ENCODE results near the gene CHRDL2. TPM values are rescaled to one million over a fixed set of nuclear protein-coding genes. Genes with fewer than 3 reads are reported as not detected.
A peak's percentile ranks its signal among the peaks of the same experiment; 100 is the strongest.

Gene CHRDL2
- total and polyA plus RNA-seq, 5 donors from 2014 or later: not detected

DNA sequence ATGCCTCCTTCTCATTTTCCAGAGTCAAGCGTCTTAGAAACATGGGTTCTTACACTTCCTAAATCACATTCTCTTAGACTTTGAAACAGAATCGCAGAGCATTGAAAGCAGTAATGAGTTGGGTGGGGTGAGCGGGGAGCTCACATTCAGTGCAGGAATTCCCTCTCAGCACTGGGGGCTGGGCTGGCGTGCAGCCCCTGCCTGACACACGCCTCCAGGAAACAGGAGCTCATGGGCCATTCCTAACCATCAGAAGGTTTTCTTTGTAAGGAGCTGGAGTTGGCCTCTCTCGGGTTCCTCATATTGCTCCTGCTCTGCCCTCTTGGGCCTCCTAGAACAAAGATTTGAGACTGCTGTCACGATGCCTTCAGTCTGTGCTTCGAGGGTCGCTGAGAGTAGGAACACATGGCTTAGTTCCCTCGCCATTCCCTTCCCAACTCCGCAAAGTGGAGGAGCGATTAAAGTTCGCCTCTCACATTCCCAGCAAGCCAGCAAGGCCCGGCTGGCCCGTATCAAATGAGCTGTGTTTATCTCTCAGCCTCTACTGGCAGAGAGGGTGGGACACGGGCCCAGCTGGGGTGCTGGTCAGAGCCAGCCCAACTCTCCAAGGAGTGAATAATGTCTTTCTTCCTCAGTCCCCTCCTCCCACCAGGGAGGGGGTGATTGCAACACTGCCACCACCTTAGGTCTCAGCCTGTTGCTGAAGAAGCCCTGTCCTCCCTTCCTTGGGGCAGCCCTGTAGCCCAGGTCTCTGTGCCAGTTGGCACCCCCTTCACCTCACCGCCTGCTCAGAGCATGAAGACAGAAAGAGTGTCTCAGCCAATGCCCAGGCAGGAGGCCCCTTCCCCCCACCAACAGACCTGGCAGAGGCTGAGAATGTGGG lies 10.4 kb downstream of the CHRDL2 start:
- Mint-ChIP-seq H3K4me3 (no peak overlapping the region), H3K27ac (peak overlapping the region in 1 of 3 donors; percentile 40), H3K27me3 (peaks cover 20% of the 10 kb centered on the region), H3K9me3 (peaks cover 0 to 2% (median 0%) of the 10 kb centered on the region in 7 donors), H3K36me3 (no peaks in the 10 kb centered on the region), H3K4me1 (peaks cover 0 to 1% (median 0%) of the 10 kb centered on the region in 4 donors)
- Histone ChIP-seq H3K4me1 (ENCODE audit: control insufficient read depth, insufficient read depth, low read length, poor library complexity, severe bottlenecking) (no peaks in the 10 kb centered on the region), H3K27ac (ENCODE audit: insufficient read depth, low read length, poor library complexity, severe bottlenecking) (no peak overlapping the region), H3K36me3 (ENCODE audit: control insufficient read depth, insufficient read depth, low read length) (no peaks in the 10 kb centered on the region), H3K27me3 (ENCODE audit: control insufficient read depth, insufficient read depth, low read length) (no peaks in the 10 kb centered on the region), H3K9me3 (ENCODE audit: control insufficient read depth in 2 of 2, low read length in 2 of 2) (no peaks in the 10 kb centered on the region), H3K4me3 (ENCODE audit: low read depth, low read length) (no peak overlapping the region)
- DNase-seq (no peak), ATAC-seq (ENCODE audit: low read depth in 2 of 2) (no peak)

DNA sequence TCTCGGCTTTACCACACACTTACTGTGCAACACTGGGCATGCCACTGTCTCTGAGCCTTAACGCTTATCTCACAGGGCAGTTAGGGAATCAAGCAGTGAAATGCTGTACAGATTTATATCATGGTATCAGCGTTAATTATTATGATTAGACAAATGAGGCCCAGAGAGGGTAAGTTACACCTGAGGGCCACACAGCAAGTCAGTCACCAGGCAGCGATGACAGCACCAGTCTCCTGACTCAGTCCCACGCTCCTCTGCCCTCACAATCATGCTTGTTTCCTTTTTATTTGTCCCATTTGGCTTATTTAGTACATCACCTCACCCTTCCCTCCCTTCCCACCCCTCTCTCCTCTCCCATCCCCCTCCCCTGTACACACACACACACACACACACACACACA lies 12.2 kb downstream of the CHRDL2 start:
- Mint-ChIP-seq H3K4me3 (no peak overlapping the region), H3K27ac (no peak overlapping the region), H3K36me3 (no peaks in the 10 kb centered on the region), H3K27me3 (peaks cover 13% of the 10 kb centered on the region), H3K4me1 (no peaks in the 10 kb centered on the region), H3K9me3 (peaks cover 0 to 2% (median 0%) of the 10 kb centered on the region in 7 donors)
- ATAC-seq (ENCODE audit: low read depth in 2 of 2) (no peak), DNase-seq (no peak)
- Histone ChIP-seq H3K4me1 (ENCODE audit: control insufficient read depth, insufficient read depth, low read length, poor library complexity, severe bottlenecking) (no peaks in the 10 kb centered on the region), H3K27ac (ENCODE audit: insufficient read depth, low read length, poor library complexity, severe bottlenecking) (no peak overlapping the region), H3K9me3 (ENCODE audit: control insufficient read depth in 2 of 2, low read length in 2 of 2) (no peaks in the 10 kb centered on the region), H3K27me3 (ENCODE audit: control insufficient read depth, insufficient read depth, low read length) (no peaks in the 10 kb centered on the region), H3K36me3 (ENCODE audit: control insufficient read depth, insufficient read depth, low read length) (no peaks in the 10 kb centered on the region), H3K4me3 (ENCODE audit: low read depth, low read length) (no peak overlapping the region)

DNA sequence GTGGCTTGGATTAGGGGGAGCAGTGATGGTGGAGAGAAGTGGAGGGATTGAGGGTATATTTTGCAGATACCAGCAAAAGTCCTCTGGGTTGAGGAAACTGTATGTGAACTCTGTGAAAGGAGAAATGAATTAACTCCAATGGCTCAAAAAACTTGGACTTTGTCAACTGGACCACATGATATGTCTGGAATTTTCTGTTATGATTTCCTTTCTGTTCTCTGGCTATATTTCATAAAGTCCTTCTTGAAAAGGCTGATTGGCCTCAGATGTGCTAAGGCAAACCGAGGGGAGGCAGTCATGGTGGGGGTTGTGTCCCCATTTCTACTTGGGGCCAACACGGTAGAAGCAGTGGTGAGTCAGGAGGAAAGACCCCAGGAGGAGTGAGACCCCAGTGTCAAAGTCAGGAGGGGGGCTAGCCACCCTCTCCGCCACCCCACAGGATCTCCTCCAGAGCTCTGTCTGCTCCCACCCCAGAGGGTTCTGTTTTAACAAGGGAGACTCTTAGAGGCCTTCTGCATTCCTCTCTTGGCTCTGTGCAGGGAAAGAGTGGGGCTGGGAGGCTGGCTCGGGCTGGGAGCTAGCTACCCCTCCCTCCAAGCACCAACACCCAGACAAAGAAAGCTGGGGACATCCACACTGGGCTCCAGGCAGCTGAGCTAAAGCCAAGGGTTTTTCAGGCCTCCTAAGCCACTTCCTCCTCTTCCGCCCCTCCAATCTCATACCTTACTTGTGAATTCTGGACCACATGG lies 13.8 kb downstream of the CHRDL2 start:
- H3K9me3 ChIP-seq (ENCODE audit: control insufficient read depth in 2 of 2, low read length in 2 of 2): no peaks in the 10 kb centered on the region
- Mint-ChIP-seq H3K4me3 (no peak overlapping the region), H3K9me3 (peaks cover 0 to 1% (median 0%) of the 10 kb centered on the region in 7 donors), H3K36me3 (no peaks in the 10 kb centered on the region), H3K27me3 (peaks cover 5% of the 10 kb centered on the region), H3K27ac (no peak overlapping the region), H3K4me1 (no peaks in the 10 kb centered on the region)
- no peak for ATAC-seq (ENCODE audit: low read depth in 2 of 2)
- no peaks in the 10 kb centered on the region for H3K27me3 ChIP-seq (ENCODE audit: control insufficient read depth, insufficient read depth, low read length)
- H3K4me1 ChIP-seq (ENCODE audit: control insufficient read depth, insufficient read depth, low read length, poor library complexity, severe bottlenecking): no peaks in the 10 kb centered on the region
- DNase-seq: no peak
- no peaks in the 10 kb centered on the region for H3K36me3 ChIP-seq (ENCODE audit: control insufficient read depth, insufficient read depth, low read length)
- H3K4me3 ChIP-seq (ENCODE audit: low read depth, low read length): no peak overlapping the region
- H3K27ac ChIP-seq (ENCODE audit: insufficient read depth, low read length, poor library complexity, severe bottlenecking): no peak overlapping the region

DNA sequence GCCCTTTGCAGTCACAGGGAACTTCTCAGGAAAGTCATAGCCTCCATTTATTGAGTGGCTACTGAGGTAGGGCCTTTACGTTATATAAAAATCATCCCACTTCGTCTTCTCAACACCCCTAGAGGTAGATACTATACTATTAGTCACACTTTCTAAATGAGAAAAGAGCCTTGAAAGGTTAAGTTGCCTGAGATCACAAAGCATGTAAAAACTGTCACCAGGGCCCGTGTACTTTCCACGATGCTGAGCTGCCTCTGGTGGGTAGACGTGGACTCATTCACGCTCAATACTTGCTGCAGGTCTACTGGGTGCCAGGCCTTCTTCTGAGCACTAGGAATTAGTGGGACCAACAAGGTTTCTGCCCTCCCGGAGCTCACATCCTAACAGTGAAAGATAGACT lies 16.3 kb downstream of the CHRDL2 start:
- Histone ChIP-seq H3K4me3 (ENCODE audit: low read depth, low read length) (no peak overlapping the region), H3K4me1 (ENCODE audit: control insufficient read depth, insufficient read depth, low read length, poor library complexity, severe bottlenecking) (no peaks in the 10 kb centered on the region), H3K27ac (ENCODE audit: insufficient read depth, low read length, poor library complexity, severe bottlenecking) (no peak overlapping the region), H3K9me3 (ENCODE audit: control insufficient read depth in 2 of 2, low read length in 2 of 2) (no peaks in the 10 kb centered on the region), H3K36me3 (ENCODE audit: control insufficient read depth, insufficient read depth, low read length) (no peaks in the 10 kb centered on the region), H3K27me3 (ENCODE audit: control insufficient read depth, insufficient read depth, low read length) (no peaks in the 10 kb centered on the region)
- Mint-ChIP-seq H3K27me3 (no peaks in the 10 kb centered on the region), H3K27ac (no peak overlapping the region), H3K36me3 (no peaks in the 10 kb centered on the region), H3K4me1 (no peaks in the 10 kb centered on the region), H3K4me3 (no peak overlapping the region), H3K9me3 (peaks cover 0 to 1% (median 0%) of the 10 kb centered on the region in 7 donors)
- ATAC-seq (ENCODE audit: low read depth in 2 of 2) (no peak), DNase-seq (no peak)

DNA sequence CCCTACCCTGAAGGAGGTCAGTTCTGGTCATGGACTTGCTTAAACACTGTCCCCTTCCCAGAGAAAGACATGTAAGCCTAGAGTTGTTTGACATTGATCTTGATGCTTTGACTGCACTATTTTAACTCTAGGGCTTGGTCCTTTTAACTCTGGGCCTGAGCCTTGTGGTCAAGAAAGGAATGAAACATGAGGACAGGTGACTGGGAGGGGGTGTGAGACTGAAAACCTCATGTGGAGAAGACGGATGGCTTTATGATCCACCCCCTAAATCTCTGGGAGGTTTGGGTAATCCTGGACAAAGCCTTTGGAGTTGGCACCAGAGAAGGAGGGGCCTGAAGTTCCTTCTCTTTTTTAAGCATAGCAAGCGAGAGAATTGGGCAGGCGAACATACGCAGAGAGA lies 17.5 kb downstream of the CHRDL2 start:
- Histone ChIP-seq H3K4me1 (ENCODE audit: control insufficient read depth, insufficient read depth, low read length, poor library complexity, severe bottlenecking) (no peaks in the 10 kb centered on the region), H3K36me3 (ENCODE audit: control insufficient read depth, insufficient read depth, low read length) (no peaks in the 10 kb centered on the region), H3K27me3 (ENCODE audit: control insufficient read depth, insufficient read depth, low read length) (no peaks in the 10 kb centered on the region), H3K4me3 (ENCODE audit: low read depth, low read length) (no peak overlapping the region), H3K27ac (ENCODE audit: insufficient read depth, low read length, poor library complexity, severe bottlenecking) (no peak overlapping the region), H3K9me3 (ENCODE audit: control insufficient read depth in 2 of 2, low read length in 2 of 2) (no peaks in the 10 kb centered on the region)
- Mint-ChIP-seq H3K4me3 (no peak overlapping the region), H3K27ac (peak overlapping the region in 1 of 3 donors; percentile 5), H3K27me3 (no peaks in the 10 kb centered on the region), H3K9me3 (peaks cover 0 to 1% (median 0%) of the 10 kb centered on the region in 7 donors), H3K36me3 (no peaks in the 10 kb centered on the region), H3K4me1 (no peaks in the 10 kb centered on the region)
- DNase-seq (no peak), ATAC-seq (ENCODE audit: low read depth in 2 of 2) (no peak)

DNA sequence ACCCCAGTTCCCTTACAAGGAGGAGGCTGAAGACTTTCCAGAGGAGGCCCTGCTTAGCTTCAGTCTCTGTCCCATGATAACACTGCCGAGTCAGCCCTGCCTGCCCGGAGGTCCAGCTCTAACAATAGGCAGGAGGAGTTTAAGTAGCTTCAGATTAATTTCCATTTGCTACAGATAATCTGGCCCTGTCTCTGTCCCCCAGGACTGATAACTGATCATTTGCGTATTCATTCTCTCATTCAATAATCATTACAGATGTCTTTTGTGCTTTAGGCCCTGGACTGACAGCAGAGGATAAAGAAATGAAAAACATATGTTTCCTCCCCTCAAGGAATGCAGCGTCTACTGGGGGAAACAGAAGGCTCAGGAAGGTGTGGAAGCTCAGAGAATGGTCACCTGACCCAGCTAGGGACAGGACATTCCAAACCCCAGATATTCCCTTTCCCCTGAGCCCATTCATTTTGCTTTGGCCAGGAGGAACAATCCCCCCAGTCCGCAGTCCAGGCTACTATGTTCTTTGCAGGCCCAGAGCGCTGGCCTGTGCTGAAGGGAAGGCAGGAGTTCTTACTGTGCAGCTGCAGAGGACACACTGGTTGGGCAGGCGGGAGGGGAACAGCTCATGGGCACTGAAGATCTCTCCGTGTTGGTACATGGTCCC lies 20.8 kb downstream of the CHRDL2 start:
- ATAC-seq (ENCODE audit: low read depth in 2 of 2): no peak
- Mint-ChIP-seq H3K27me3 (no peaks in the 10 kb centered on the region), H3K4me1 (no peaks in the 10 kb centered on the region), H3K27ac (no peak overlapping the region), H3K9me3 (peaks cover 0 to 1% (median 0%) of the 10 kb centered on the region in 7 donors), H3K4me3 (no peak overlapping the region), H3K36me3 (no peaks in the 10 kb centered on the region)
- no peak overlapping the region for H3K4me3 ChIP-seq (ENCODE audit: low read depth, low read length)
- no peak for DNase-seq
- no peaks in the 10 kb centered on the region for H3K36me3 ChIP-seq (ENCODE audit: control insufficient read depth, insufficient read depth, low read length)
- H3K27ac ChIP-seq (ENCODE audit: insufficient read depth, low read length, poor library complexity, severe bottlenecking): no peak overlapping the region
- H3K9me3 ChIP-seq (ENCODE audit: control insufficient read depth in 2 of 2, low read length in 2 of 2): no peaks in the 10 kb centered on the region
- H3K4me1 ChIP-seq (ENCODE audit: control insufficient read depth, insufficient read depth, low read length, poor library complexity, severe bottlenecking): no peaks in the 10 kb centered on the region
- no peaks in the 10 kb centered on the region for H3K27me3 ChIP-seq (ENCODE audit: control insufficient read depth, insufficient read depth, low read length)

DNA sequence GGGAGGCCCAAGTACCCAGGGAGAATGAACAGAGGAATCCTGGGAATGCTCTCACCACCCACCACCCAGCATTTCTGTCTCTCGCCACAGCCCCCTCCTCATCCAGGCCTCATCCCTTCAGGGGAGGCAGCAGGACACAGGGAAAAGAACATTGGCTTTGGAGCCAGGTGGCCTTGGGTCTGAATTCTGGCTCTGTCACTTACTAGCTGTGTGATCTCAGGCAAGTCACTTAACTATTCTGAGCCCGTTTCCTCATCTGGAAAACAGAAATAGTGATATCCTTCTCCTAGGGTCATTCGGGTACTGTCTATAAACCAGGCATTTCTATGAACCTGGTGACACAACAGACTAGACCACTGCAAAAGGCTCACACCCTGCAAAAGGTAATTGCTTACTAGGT lies 22.1 kb downstream of the CHRDL2 start:
- H3K36me3 ChIP-seq (ENCODE audit: control insufficient read depth, insufficient read depth, low read length): no peaks in the 10 kb centered on the region
- H3K27me3 ChIP-seq (ENCODE audit: control insufficient read depth, insufficient read depth, low read length): no peaks in the 10 kb centered on the region
- H3K27ac ChIP-seq (ENCODE audit: insufficient read depth, low read length, poor library complexity, severe bottlenecking): no peak overlapping the region
- Mint-ChIP-seq H3K9me3 (no peaks in the 10 kb centered on the region), H3K27ac (no peak overlapping the region), H3K4me3 (no peak overlapping the region), H3K27me3 (no peaks in the 10 kb centered on the region), H3K36me3 (no peaks in the 10 kb centered on the region), H3K4me1 (no peaks in the 10 kb centered on the region)
- no peaks in the 10 kb centered on the region for H3K9me3 ChIP-seq (ENCODE audit: control insufficient read depth in 2 of 2, low read length in 2 of 2)
- no peak overlapping the region for H3K4me3 ChIP-seq (ENCODE audit: low read depth, low read length)
- H3K4me1 ChIP-seq (ENCODE audit: control insufficient read depth, insufficient read depth, low read length, poor library complexity, severe bottlenecking): no peaks in the 10 kb centered on the region
- ATAC-seq (ENCODE audit: low read depth in 2 of 2): no peak
- no peak for DNase-seq
